ENCODE measurements around the gene LRRC74B.

Gene LRRC74B

GRCh38 chr22:21104126-21104691, 58.5 kb downstream of the LRRC74B start:
- no peak for DNase-seq

DNA sequence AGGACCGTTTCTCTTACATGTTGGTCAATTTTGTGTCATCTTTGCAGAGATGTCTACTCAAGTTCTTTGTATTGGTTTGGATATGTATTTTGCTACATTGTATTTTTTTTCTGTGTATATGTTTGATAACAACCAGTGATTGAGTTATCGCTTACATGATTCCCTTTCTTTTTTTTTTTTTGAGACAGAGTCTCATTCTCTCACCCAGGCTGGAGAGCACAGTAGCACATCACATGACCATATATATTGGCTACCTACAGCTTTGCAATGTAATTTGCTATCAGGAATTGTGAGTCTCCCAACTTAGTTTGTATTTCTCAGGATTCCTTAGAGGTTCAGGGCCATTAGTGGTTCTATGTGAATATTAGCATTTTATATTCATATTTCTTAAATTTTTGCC, 59.5 kb downstream of the LRRC74B start:
- DNase-seq = no peak

GRCh38 chr22:21106000-21106399, 60.3 kb downstream of the LRRC74B start:
- DNase-seq = no peak

DNA sequence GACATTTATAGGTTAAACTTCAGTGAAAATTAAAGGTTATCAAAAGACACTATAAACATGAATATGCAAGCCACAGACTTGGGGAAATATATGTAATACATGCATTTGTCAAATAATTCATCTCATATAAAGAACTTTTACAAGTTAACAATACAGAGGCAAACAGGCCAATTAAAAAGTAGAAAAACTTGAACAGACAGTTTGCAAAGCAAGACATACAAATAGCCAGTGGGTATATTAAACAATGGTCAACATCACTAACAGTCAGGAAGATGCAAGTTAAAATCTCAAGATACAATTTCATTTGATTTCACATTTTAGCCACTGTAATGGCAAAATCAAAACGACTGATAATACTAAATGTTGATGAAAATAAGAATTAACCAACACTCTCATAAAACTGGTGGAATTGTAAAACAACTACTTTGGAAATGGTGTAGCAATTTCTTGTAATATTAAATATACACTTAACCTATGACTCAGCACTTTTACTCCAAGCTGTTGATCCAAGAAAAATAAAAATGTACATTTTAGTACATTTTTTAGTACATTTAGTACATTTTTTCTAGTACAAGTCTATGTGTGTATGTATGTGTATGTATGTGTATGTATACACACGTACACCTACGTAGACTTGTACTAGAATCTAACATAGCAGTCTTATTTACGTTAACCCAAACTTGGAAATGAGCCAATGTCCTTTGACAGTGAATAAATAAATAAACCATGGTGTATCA, 62.8 kb downstream of the LRRC74B start:
- no peak for DNase-seq

All from Kasumi-1 (cell line).